ENCODE data around the gene NEUROD2. TPM values are rescaled to one million over a fixed set of nuclear protein-coding genes. Genes with fewer than 3 reads are reported as not detected.

Gene NEUROD2
- total RNA-seq, 1 experiment from 2014 or later: not detected

DNA sequence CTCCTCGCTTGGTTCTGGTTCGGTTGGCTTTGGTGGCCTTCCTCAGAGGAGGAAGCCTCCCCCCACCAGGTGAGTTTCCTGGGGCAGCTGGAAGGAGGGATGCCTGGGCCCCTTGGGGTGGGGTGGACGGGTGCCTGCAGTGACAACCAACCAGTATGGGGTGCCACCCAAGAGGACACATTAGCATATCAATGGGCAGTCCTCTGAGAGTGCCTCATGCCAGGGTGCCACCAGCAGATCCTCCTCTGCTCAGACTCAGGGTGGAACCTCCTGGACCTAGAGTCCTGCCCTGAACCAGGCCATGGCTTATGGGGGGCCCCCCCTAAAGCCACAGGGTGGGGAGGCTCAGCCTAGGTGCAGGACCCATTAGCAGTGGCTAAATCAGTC lies 21.8 kb upstream of the NEUROD2 start:
- Histone ChIP-seq H3K9ac (ENCODE audit: low read length) (no peak overlapping the region), H3K27ac (ENCODE audit: low read length) (no peak overlapping the region), H3K4me1 (ENCODE audit: insufficient read depth, low read length) (peaks cover 18% of the 10 kb centered on the region), H3K9me2 (replicated peaks; ENCODE audit: low read length) (no peaks in the 10 kb centered on the region), H3K79me2 (ENCODE audit: low read length) (no peaks in the 10 kb centered on the region), H3K4me2 (ENCODE audit: low read length) (no peak overlapping the region), H4K20me1 (ENCODE audit: low read length) (no peaks in the 10 kb centered on the region), H3F3A (ENCODE audit: low read length, unreplicated experiment) (no peaks in the 10 kb centered on the region), H3K9me3 (ENCODE audit: low read length) (no peaks in the 10 kb centered on the region), H3K4me3 (ENCODE audit: low read length) (no peak overlapping the region), H3K36me3 (ENCODE audit: low read depth, low read length) (no peaks in the 10 kb centered on the region), H3K27me3 (ENCODE audit: low read length) (peaks cover 13% of the 10 kb centered on the region), H2AFZ (ENCODE audit: low read length) (no peak overlapping the region)
- intact Hi-C loops (cut with micrococcal nuclease): no loop called here
- no TSS peak for BruUV-seq (replicated peaks)
- ATAC-seq: no peak
- TF ChIP-seq EZH2phosphoT487 (IDR thresholded peaks at IDR 0.05; ENCODE audit: borderline replicate concordance, low read length): no peak
- TF ChIP-seq, protein P1, sequence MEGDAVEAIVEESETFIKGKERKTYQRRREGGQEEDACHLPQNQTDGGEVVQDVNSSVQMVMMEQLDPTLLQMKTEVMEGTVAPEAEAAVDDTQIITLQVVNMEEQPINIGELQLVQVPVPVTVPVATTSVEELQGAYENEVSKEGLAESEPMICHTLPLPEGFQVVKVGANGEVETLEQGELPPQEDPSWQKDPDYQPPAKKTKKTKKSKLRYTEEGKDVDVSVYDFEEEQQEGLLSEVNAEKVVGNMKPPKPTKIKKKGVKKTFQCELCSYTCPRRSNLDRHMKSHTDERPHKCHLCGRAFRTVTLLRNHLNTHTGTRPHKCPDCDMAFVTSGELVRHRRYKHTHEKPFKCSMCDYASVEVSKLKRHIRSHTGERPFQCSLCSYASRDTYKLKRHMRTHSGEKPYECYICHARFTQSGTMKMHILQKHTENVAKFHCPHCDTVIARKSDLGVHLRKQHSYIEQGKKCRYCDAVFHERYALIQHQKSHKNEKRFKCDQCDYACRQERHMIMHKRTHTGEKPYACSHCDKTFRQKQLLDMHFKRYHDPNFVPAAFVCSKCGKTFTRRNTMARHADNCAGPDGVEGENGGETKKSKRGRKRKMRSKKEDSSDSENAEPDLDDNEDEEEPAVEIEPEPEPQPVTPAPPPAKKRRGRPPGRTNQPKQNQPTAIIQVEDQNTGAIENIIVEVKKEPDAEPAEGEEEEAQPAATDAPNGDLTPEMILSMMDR (conservative IDR thresholded peaks at IDR 0.05; ENCODE audit: low read depth, low read length): no peak
- no peak for TF ChIP-seq EZH2 (IDR thresholded peaks at IDR 0.05; ENCODE audit: low read length, unreplicated experiment)
- POLR2A ChIA-PET (ENCODE audit: unreplicated experiment): no interaction called here
- CTCF ChIA-PET: no interaction called here
- no peak for DNase-seq

GRCh38 chr17:39628655-39629493 lies 21.2 kb upstream of the NEUROD2 start:
- DNase-seq (no peak), ATAC-seq (no peak)
- TF ChIP-seq, protein P1 (conservative IDR thresholded peaks at IDR 0.05; ENCODE audit: low read depth, low read length): no peak
- no peak for TF ChIP-seq EZH2phosphoT487 (IDR thresholded peaks at IDR 0.05; ENCODE audit: borderline replicate concordance, low read length)
- TF ChIP-seq EZH2 (IDR thresholded peaks at IDR 0.05; ENCODE audit: low read length, unreplicated experiment): no peak
- TSS peak; percentile 11 for BruUV-seq (replicated peaks)
- H3K9ac ChIP-seq (ENCODE audit: low read length): no peak overlapping the region
- H3K4me1 ChIP-seq (ENCODE audit: insufficient read depth, low read length): peaks cover 18% of the 10 kb centered on the region
- ChIA-PET POLR2A (ENCODE audit: unreplicated experiment) (no interaction called here), CTCF (no interaction called here)
- H3K27me3 ChIP-seq (ENCODE audit: low read length): peaks cover 13% of the 10 kb centered on the region
- no peaks in the 10 kb centered on the region for H3K9me2 ChIP-seq (replicated peaks; ENCODE audit: low read length)
- H3K4me3 ChIP-seq (ENCODE audit: low read length): no peak overlapping the region
- H3K27ac ChIP-seq (ENCODE audit: low read length): no peak overlapping the region
- H3F3A ChIP-seq (ENCODE audit: low read length, unreplicated experiment): no peaks in the 10 kb centered on the region
- H3K79me2 ChIP-seq (ENCODE audit: low read length): no peaks in the 10 kb centered on the region
- intact Hi-C loops (cut with micrococcal nuclease): no loop called here
- no peak overlapping the region for H2AFZ ChIP-seq (ENCODE audit: low read length)
- H4K20me1 ChIP-seq (ENCODE audit: low read length): no peaks in the 10 kb centered on the region
- no peaks in the 10 kb centered on the region for H3K36me3 ChIP-seq (ENCODE audit: low read depth, low read length)
- no peak overlapping the region for H3K4me2 ChIP-seq (ENCODE audit: low read length)
- H3K9me3 ChIP-seq (ENCODE audit: low read length): no peaks in the 10 kb centered on the region

Measured in PC-3 (cell line).